Stimulated activated CD4-positive, alpha-beta T cell treated with anti-CD3 and anti-CD28 coated beads, Interleukin-1b, Interleukin-23, amount 100 ng/mL, for 1 hour (primary cell): Measurements from ENCODE around the gene AMBP.

Source experiments
- DNase-seq, 2 donors: peaks; one replicate each; pipeline ENCODE4 v3.0.0-alpha.2; 2020; ENCODE audit warnings: low read depth in 2 of 2

The AMBP gene

DNA sequence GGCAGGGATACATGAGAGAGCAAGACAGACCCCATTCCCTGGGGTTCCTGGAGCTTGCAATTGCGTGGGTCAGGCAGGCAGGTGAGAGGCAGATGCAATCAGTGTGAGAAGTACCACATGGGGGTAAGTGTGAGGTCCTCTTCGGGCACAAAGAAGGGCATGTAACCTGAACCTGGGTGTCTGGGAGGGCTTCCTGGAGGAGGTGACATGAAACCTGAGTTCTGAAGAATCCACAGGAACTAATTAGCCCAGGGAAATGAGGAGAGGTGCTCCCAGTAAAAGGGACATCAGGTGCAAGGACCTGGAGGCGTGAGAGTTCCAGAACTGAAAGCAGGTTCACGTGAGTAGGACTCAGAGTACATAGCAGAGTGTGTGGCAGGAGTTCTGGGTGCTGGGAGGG, 2.5 kb downstream of the AMBP start:
- no peak for DNase-seq

DNA sequence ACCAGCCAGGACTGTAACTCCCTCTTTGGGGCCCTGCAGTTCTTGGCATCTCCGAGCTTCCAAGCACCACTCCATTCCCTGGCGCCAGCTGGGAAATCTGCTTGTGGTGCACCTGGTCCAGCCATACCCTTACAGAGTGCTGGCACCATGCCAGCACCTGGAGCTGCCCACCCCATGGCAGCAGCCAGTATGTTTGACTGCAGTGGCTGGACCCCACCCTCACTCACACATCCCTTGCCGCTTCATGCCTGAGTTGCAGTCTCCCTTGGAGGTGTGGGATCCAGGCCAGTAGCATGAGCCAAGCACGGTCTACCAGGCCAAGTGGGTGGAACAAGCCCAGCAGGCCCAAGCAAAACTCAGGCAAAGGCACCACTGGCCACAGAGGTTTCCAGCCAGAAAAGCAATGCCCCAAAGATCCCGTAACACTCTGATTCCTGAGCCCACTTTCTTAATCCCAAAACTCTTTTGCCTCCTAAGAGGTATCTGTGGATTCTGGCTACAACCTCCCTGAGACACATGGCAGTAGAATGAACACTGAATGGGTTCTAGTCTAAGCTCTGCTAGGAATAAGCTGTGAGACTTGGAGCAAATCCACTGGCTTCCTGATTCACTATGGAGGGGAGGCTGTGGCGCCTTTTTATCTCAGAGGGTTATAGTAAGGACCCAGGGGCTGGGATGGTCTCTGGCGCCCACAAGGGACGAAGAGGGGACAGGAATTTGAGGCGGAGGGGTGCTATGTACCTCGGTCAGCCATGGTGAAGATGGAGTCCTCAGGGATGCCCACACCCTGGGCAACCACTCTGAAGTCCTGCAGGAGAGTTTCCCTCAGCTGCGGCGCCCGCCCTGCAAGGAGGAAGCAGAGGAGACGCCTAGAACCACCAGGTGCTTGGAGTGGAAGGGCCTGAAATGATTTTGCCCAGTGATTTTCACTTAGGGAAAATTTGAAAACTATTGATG, 5.6 kb downstream of the AMBP start:
- no peak for DNase-seq

DNA sequence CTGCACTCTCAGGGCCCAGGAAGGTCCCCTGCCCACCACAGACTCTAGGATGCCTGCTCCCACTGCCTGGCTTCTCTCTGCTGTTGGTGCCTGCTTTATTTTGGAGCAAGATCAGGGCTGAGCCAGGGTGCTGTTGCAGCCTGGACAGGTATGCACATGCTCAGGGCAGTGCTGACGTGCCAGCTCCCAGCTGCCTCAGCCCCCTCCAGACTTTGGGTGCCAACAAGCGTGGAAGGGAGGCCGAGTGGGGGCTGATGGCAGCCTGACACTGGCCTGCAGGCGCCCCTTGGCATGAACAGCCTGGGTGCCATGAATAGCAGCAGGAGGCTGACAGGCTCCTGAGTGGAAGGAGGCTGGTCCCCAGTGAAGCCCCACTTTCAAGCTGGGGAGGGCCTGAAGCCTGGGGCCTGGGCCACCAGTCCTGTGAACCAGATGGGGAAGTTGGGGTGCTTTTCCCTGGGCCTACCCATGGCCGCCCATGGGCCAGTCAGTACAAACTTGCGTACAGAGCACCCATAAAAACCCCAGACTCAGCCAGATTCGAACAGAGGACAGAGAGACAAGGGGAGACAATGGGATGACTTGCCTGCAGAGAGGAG, 6.8 kb downstream of the AMBP start:
- DNase-seq: no peak

DNA sequence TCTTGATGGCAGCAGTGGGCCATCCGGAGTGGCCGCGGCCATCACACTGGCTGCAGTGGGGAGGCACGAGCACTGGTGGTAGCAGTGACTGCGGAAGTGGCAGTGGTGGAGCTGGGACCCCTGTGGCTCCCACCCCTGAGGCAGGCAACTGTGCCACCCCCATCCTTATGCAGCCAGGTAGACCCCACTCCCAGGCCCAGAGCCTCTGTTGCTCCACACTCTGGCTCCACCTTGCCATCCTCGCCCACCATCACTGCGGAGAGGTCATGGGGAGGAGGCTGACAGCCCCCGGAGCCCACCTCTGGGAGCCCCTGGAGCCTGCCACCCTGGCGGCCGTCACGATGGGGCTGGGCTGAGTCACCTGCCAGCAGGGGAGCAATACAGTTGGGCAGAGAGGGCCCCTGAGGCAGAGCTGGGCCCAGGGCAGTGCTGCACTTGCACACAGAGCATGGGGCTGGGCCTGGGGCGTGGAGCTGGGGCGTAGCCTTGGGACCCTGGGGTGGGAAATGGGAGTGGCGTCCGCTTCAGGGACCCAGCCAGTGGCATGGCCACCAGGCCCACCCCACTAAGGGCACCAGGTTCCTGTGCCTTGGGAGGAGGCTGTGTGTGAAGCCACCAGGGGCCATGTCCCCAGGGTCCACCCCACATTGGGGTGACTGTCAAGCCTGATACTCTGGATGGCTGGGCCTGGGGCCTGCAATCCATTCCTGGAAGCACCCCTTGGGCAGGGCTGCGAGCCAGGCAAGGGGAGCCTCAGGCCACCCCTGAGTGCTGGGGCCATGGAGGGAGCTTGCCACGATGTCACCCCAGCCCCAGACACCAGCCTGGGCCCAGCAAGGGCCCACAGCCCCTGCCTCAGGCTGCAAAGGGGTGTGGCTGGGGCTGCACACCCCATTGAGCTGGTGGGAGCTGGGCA, 7.7 kb downstream of the AMBP start:
- no peak for DNase-seq

DNA sequence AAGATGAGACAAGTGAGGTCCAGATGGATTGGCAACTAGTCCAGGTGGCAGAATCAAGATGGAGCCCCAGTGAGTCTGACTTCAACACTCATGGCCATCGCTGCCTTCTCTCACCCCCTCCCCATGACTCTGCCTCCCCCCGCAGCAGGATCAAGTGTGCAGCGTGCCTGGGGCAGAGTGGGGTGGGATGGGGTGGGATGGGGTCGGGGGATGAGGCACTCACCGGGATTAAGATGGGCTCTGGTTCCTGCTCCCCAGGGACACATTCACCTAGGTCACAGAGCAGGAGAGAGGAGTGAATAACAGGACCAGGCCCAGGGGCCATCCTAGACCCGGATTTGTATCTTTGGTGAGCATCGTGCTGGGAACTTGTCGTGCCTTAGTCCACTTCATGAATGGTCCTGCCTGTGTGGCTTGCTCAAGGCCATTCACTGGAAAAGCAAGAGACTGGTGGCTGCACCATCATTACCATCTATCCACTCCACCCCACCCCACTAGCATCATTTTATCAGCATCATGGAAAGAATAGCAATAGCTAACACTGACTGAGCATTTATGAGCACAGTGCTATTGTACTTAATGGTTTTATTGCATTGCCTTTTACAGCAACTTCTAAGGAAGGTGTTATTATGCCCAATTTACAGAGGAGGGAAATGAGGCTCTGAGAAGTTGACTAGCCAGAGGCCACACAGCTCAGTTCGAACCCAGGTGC, 8.5 kb downstream of the AMBP start:
- no peak for DNase-seq

DNA sequence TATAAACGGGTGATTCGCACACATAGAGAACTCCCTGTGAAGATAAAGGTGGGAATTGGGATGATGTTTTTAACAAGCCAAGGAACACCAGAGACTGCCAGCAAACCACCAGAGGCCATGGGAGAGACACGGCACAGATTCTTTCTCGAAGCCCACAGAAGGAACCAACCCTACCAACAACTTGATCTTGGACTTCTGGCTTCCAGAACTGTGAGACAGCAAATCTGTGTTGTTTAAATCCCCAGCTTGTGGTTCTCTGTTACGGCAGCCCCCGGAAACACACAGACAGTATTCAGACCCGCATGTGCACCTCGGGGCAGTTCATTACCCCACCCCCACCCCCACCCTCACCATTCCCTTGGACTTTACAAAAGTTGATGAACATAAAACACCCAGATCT, 12.8 kb downstream of the AMBP start:
- no peak for DNase-seq

DNA sequence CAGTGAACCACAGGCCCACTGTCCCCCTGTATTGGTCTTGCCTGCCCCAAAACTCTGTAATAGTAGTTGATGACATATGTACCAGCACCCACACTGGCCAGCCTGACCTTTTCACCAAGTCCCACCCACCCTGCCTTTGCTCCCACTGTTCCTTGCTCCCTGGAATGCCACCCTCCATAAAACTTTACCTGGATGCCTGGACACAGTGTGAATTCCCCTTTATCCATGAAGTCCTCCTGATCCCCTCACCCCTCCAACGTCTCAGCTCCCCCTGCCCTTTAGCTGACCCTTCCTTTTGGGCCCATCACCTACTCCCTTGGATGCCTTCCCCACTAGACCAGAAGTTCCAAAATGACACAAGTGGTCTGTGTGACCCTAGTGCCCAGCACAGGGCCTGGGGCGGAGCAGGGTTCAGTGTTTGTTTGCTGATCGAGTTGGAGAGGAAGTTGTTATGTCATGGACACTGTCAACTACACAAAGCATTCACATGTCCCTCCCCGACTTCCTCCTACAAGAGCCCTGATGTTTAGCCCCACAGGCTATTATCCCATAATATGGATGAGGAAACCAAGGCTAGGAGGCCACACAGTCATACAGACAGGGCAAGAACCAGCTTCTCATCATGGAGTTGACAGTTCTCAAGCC, 16.1 kb downstream of the AMBP start:
- DNase-seq: no peak

DNA sequence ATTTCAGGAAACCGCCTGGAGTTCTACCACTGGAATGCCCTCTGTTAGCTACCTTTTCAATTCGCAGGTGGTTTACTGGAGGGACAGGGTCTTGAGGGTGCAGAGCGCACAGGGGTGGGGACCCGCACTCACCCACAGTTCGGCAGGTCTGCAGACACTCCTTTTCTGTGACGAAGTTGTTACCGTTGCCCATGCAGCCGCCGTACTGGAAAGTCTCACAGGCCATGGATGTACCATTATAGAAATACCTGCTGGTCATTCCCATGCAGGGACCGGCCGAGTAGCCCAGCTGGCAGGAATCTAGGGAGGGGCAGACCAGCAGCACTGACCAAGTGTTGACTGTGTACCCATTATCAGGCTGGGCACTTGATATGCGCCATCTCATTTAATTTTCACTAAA, 16.8 kb downstream of the AMBP start:
- no peak for DNase-seq

DNA sequence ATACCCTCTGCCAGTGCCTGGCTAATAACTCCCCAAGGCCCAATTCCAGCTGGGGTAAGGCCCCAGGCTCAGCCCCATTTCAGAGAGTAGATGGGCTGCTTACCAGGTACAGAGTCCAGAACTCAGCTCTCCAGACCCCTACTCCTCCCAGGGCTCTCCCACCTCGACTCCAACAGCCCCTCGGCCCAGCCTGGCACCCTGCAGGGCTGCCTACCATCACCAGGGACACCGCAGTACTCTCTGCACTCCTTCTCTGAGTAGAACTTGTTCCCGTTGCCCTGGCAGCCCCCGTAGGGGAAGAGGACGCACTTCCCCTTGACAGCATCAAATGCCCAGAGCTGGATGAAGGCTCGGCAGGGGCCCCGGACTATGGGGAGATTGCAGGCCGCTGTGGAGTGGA, 17.4 kb downstream of the AMBP start:
- no peak for DNase-seq

DNA sequence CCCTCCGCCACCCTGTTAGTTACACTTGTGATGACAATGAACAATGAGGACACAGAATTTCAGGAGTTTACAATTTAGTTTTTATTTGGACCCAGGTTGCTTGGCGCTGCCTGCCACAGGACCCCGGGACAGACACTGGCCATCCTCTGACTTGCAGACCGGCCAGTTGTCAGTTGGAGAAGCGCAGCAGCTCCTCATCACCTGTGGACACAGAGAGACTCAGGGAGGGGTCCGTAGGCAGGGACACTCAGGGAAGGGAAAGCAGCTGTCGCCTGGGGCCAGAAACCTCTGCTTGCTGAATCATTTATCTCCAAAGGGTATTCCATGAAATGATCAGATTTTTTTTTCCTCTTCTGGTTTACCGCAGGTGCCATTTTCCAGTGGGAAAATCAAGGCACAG, 18.0 kb downstream of the AMBP start:
- DNase-seq: no peak

DNA sequence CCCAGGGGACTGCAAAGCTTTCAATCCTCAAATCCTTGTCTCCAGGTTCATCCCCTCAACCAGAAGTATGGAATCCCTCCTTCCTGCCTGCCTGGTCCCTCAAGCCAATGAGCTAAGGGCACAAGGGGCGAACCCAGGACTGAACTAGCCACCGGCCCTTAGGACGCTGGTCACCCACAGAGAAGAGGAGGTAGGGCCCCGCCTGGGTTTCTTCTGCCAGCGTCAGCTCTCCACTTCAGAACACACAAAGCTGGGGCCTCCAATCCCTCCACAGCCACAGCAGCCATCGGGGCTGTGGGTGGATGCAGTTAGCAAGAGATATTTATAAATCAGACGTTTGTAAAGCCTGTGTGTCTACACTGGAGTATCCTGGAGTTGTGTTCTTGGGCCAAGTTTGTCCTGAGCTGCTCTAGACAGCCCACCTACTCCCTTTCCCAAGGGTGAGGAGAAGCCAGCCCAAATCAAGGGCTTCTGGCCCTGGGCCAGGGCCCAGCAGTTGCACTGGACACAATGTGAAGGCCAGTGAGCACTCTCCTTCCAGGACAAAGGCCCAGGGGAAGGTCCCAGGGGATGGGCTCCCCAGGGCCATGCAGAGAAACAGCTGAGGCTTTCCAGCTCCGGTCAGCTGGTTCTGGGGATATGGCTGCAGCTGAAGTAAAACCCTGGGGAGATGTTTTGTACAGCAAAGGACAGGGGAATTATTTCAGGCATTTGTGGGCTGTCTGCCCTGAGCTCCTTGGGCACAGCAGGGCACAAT, 18.9 kb downstream of the AMBP start:
- DNase-seq: no peak

DNA sequence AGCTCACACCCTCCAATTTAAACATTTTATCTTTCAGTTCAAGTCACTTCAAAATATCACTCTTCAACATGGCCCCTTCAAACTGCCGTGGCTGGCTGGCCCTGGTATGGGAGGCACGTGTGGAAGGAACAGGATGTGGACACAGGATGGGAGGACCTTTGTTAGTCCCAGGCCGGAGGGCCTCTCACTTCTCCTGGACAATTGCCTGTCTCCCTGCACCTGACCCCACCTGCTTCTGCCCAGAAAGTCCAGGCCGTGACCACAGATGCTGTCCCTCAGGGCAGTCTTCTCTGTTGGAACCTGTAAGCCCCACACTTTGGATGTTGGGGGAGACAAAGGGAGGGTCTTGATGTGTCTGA, 19.4 kb downstream of the AMBP start:
- DNase-seq: no peak

DNA sequence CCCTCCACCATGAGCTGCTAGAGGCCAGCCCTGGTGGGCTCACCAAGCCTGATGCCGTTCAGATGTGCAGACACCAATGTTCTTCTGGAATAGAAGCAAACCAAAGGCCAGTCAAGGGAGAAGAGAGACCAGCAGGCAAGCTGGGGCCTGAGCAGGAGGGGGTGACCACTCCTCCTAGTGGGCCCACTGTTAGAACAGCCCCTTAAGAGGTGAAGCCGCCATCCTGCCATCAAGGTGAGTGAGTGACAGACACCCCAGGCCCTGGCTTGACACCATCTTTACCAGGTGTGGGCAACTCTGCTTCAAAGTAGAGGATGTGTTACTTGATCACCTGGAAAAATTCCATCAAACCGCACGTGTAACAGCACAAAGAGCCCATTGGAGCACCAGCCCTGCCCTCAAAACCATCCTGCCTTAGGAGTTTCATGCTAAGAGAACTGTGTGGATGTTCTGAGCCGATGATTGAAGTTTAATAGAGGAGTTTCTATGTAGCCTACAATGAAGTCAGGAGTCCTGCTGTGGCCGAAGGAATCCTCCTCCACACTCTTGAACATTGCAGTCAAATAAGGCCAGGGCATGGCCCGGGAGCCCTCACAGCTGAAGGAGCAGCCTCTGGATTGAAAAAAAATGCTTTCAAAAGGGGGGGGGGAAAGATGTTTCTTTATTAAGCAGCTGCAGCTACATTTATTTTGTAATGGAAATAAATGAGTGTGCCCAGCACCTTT, 20.8 kb downstream of the AMBP start:
- DNase-seq: no peak

DNA sequence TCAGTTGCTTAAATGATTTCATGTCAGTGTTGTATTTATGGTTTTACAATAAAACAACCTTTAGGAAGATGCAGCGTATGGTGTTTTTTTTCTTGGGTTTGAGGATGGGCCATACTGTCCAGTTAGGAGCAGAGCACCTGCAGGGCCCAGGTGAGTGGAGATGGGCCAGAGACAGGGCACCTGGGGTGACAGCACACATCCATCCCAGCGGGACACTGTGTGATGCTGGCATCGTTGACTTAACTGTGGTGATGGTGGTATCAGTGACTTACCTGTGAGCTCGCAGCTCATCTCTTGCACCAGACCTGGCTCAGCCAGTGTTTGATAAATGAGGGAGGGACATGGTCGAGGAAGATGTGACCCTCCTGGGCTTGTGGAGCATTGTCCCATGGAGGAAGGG, 21.6 kb downstream of the AMBP start:
- no peak for DNase-seq

DNA sequence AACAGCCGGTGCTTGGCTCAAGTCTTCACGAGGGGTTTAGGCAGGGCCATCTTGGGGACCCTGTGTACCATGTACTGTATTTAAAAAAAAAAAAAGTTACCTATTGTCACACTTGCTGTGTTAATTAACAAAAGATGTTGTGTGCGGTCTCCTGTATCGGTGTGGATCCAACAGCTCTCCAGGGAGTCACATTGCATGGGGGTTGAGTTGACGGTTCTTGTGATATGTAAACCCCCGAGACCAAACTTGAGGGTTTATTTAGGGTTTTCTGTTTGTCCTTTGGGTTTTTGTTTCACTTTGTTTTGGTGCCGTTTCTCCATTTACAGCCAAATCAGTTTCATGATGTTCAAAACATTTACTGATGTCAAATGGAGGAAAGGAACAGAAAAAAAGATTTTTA, 22.2 kb downstream of the AMBP start:
- DNase-seq: no peak

DNA sequence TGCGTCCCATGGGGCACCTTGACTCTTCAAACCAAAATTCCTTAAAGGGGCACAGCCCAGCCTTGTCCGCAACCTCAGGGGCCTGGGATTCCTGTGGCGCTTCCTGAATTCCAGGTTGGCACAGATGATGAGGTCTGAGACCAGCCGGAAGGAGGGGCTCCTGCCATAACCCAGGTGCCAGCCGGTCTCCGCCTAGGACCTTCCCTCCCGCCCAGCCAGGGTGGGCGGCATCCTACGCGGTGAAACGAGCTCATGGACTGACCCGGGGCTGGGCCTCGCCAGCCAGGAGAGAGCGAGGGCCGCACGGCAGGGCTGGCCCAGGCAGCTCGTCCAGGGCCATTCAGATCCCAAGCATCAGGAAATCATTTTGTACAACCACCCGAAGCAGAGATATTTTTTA, 23.0 kb downstream of the AMBP start:
- DNase-seq: no peak

DNA sequence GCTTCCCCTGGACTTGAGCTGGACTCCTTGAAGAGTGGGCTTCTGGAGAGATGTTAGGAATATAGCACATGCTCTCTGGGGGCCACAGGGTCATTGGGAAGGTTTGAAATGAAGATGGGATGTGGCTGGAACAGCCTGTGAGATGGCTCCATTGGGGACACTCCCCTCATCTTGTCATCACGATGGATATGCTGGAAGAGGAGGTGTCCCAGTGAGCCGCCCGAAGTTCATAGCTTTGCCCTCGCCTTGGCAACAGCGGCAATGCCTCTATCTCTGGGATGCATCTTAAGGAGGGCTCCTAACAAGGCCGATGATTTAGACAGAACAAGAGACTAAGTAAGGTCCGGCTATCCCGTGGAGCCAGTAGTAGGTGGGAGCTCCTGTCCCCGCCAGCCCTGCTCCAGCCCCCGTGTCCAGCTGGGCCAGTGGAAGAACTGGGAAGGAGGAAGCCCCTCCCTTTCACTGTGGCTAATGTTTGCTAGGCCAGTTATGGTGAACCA, 23.9 kb downstream of the AMBP start:
- no peak for DNase-seq

DNA sequence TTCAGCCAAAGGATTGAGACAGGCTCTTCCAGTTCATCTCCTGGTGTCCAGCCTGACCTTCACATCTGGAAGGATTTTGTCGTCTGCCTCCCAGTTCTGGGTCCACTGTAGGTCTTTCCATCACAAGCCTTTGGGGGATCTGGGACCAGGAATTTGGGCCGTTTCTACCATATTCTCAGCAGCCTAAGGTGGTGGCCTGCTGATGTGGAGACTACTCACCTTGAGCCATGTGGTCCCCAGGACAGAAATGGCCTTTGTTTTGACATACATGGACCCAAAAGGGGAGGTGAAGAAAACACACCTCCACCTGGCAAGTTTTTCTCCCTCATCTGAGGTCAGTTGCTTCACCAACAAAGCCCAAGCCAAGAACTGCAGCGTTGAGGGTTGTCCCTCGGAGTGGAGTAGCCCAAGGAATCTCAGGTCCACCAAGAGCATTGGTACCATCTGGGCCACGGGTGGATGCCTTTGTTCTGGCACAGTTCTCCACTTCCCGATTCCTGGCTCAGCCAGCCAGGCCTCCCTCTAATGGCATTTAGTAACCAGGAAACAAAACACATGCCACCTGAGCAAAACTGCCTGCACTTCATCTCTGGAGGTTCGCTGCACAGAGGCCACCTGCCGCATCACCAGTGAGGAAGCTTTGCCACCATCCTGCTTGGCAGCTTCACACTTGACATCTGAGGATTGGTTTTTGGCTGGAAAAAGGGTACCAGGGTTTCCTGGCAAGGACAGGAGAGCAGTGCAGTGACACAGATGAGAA, 24.7 kb downstream of the AMBP start:
- DNase-seq: no peak

DNA sequence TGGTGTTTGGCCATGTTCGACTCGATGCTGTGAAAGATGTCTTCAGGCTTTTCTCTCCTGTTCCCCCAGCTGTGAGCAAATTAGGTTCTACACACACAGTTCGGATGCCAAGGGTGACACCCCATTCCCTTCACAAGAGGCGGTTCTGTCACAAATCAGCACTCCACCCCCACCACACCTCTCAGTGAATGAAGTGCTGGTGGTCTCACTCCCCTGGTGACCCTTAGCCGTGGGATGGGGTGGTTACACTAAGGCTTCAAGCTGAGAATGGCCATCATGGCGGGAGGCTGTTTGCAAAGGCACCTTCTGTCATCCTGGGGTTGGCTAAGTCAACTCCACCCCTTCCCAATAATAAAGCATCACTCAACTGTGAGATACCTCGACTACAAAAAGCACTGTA, 26.4 kb downstream of the AMBP start:
- no peak for DNase-seq
